ENCODE results near the gene TLE2.

GRCh38 chr19:3047496-3048189 is 18.6 kb upstream of the TLE2 start:
- TF ChIP-seq CTCF (optimal IDR thresholded peaks at IDR 0.05 in 1 of 3, IDR thresholded peaks at IDR 0.05 in 1 of 3, conservative IDR thresholded peaks at IDR 0.05 in 1 of 3; ENCODE audit: extremely low read depth in 1 of 3, insufficient read depth in 2 of 3, low read length in 3 of 3) = no peak
- TF ChIP-seq EZH2 (IDR thresholded peaks at IDR 0.05; ENCODE audit: low read length) = no peak

Measured in keratinocyte (primary cell).